Glutamatergic neuron (in vitro differentiated cells): ENCODE results near the gene ZBED3. TPM values are rescaled to one million over a fixed set of nuclear protein-coding genes. Genes with fewer than 3 reads are reported as not detected.

Experiments
- DNase-seq: peaks from one replicate; pipeline ENCODE4 v3.0.0; 2022
- H3K27ac Mint-ChIP-seq: one replicate; pipeline ENCODE4 v1.8.0; 2020; ENCODE audit warnings: mild to moderate bottlenecking, mixed read lengths, inconsistent platforms; ENCODE audit not compliant: unreplicated experiment
- H3K27me3 Mint-ChIP-seq: one replicate; pipeline ENCODE4 v1.8.0; 2020; ENCODE audit warnings: mild to moderate bottlenecking, moderate library complexity, mixed read lengths, inconsistent platforms; ENCODE audit not compliant: unreplicated experiment
- H3K36me3 Mint-ChIP-seq: one replicate; pipeline ENCODE4 v1.8.0; 2020; ENCODE audit warnings: mild to moderate bottlenecking, mixed read lengths, inconsistent platforms; ENCODE audit not compliant: unreplicated experiment
- H3K4me1 Mint-ChIP-seq: one replicate; pipeline ENCODE4 v1.8.0; 2020; ENCODE audit warnings: mild to moderate bottlenecking, low read depth, mixed read lengths, inconsistent platforms; ENCODE audit not compliant: unreplicated experiment
- H3K4me3 Mint-ChIP-seq: one replicate; pipeline ENCODE4 v1.8.0; 2020; ENCODE audit warnings: mild to moderate bottlenecking, mixed read lengths, inconsistent platforms; ENCODE audit not compliant: unreplicated experiment
- H3K9me3 Mint-ChIP-seq: one replicate; pipeline ENCODE4 v1.8.0; 2020; ENCODE audit warnings: mild to moderate bottlenecking, moderate library complexity, mixed read lengths, inconsistent platforms; ENCODE audit not compliant: unreplicated experiment
- CTCF ChIP-seq: fragments of 200-600 bp; sonication (generic); IDR thresholded peaks from one replicate; pipeline ENCODE4 v1.5.0; 2021; ENCODE audit not compliant: partially characterized antibody, unreplicated experiment
- total RNA-seq: library from RNA; stranded (reverse); fragmentation: NEBNext Ultra II Directional; extraction: Animal tissue kit (Norgen Biotek cat#: 25700); gene quantifications from one replicate; pipeline ENCODE4 v1.2.1, GENCODE V29; 2021; ENCODE audit not compliant: unreplicated experiment

Gene ZBED3
- total RNA-seq, 1 donor from 2014 or later = 7.0 TPM

- Mint-ChIP-seq H3K9me3 (peaks cover 16% of the 10 kb centered on the region), H3K4me3 (peak overlapping the region; percentile 78), H3K4me1 (peaks cover 13% of the 10 kb centered on the region), H3K36me3 (no peaks in the 10 kb centered on the region), H3K27ac (peak overlapping the region; percentile 80), H3K27me3 (peaks cover 12% of the 10 kb centered on the region)
- TF ChIP-seq CTCF = peak; percentile 54
- no peak for DNase-seq
Observed at GRCh38 chr5:77077829-77078176, 9.3 kb downstream of the ZBED3 start.

GRCh38 chr5:77076961-77077828 lies 9.9 kb downstream of the ZBED3 start:
- Mint-ChIP-seq H3K4me3 (peak overlapping the region; percentile 78), H3K36me3 (no peaks in the 10 kb centered on the region), H3K27me3 (peaks cover 12% of the 10 kb centered on the region), H3K9me3 (peaks cover 16% of the 10 kb centered on the region), H3K4me1 (peaks cover 13% of the 10 kb centered on the region), H3K27ac (peak overlapping the region; percentile 95)
- DNase-seq = peak; percentile 91
- TF ChIP-seq CTCF = peak; percentile 98

GRCh38 chr5:77074745-77075144 lies 12.3 kb downstream of the ZBED3 start:
- no peak for TF ChIP-seq CTCF
- peaks cover 12% of the 10 kb centered on the region for H3K27me3 Mint-ChIP-seq
- peaks cover 11% of the 10 kb centered on the region for H3K4me1 Mint-ChIP-seq
- peaks cover 15% of the 10 kb centered on the region for H3K9me3 Mint-ChIP-seq
- H3K4me3 Mint-ChIP-seq = no peak overlapping the region
- no peaks in the 10 kb centered on the region for H3K36me3 Mint-ChIP-seq
- no peak overlapping the region for H3K27ac Mint-ChIP-seq
- no peak for DNase-seq

GRCh38 chr5:77073667-77074066 lies 13.4 kb downstream of the ZBED3 start:
- Mint-ChIP-seq H3K27ac (no peak overlapping the region), H3K27me3 (peaks cover 12% of the 10 kb centered on the region), H3K36me3 (no peaks in the 10 kb centered on the region), H3K4me3 (no peak overlapping the region), H3K9me3 (peaks cover 15% of the 10 kb centered on the region), H3K4me1 (peaks cover 11% of the 10 kb centered on the region)
- TF ChIP-seq CTCF = no peak
- DNase-seq = no peak

- Mint-ChIP-seq H3K27ac (no peak overlapping the region), H3K4me1 (no peaks in the 10 kb centered on the region), H3K36me3 (no peaks in the 10 kb centered on the region), H3K9me3 (no peaks in the 10 kb centered on the region), H3K4me3 (no peak overlapping the region), H3K27me3 (no peaks in the 10 kb centered on the region)
- TF ChIP-seq CTCF = no peak
- no peak for DNase-seq
Observed at GRCh38 chr5:77066823-77067442, 20.2 kb downstream of the ZBED3 start.
